GM19372 (cell line): Measurements from ENCODE around the gene LRRC4C.
"Not testable (repeated sequence)": the region's sequence is repeated elsewhere in the genome, so short reads cannot be mapped to it uniquely, and the experiment has no call there.

Experiments used
- ATAC-seq: cut with Tn5 transposase; IDR thresholded peaks from one replicate; pipeline ENCODE4 v1.9.1; 2021; ENCODE audit warnings: mild to moderate bottlenecking, low read depth, moderate library complexity; ENCODE audit not compliant: unreplicated experiment

Gene LRRC4C

GRCh38 chr11:40215556-40215955, 1243.9 kb downstream of the LRRC4C start:
- no peak for ATAC-seq

DNA sequence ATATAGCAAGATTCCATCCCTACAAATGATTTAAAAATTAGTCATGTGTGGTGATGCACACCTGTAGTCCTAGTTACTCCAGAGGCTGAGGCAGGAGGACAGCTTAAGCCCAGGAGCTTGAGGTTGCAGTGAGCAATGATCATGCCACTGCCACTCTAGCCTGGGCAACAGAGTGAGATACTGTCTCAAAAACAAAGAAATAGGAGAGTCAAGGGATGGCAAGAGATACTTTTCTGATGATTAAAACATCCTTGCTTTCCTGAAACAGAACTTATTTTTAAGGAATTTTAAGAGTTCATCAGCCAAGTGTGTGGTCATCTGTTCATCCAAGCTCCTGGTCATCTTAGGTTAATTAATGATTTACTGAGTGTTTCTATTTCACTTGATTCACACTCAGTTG, 1252.0 kb downstream of the LRRC4C start:
- ATAC-seq: no peak

GRCh38 chr11:40204228-40204627, 1255.2 kb downstream of the LRRC4C start:
- ATAC-seq: no peak

DNA sequence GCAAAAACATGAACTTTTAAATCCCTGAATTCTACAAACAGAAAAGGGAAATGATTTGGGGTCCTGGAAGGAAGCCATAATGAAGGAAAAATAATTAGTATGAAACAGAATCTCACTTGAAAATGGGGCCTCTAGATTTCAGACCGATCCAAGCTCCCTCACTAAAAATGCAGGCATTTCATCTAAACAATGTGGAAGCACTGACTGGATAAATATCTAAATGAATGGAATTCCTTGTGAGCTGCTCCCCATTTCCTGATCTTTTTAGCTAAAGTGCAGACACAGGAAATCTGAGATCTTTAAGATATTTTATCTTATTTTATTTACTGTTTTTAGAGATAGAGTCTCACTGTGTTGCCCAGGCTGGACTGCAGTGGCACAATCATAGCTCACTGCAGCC, 1255.8 kb downstream of the LRRC4C start:
- no peak for ATAC-seq

- no peak for ATAC-seq
Measured at GRCh38 chr11:40202589-40203270, 1256.7 kb downstream of the LRRC4C start.

DNA sequence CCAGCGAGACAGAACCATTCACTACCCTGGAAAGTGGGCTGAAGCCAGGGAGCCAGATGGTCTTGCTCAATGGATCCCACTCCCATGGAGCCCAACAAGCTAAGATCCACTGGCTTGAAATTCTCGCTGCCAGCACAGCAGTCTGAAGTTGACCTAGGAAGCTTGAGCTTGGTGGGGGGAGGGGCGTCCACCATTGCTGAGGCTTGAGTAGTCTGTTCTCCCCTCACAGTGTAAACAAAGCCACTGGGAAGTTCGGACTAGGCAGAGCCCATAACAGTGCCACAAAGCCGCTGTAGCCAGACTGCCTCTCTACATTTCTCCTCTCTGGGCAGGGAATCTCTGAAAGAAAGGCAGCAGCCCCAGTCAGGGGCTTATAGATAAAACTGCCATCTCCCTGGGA, 1266.9 kb downstream of the LRRC4C start:
- not testable (repeated sequence) for ATAC-seq

DNA sequence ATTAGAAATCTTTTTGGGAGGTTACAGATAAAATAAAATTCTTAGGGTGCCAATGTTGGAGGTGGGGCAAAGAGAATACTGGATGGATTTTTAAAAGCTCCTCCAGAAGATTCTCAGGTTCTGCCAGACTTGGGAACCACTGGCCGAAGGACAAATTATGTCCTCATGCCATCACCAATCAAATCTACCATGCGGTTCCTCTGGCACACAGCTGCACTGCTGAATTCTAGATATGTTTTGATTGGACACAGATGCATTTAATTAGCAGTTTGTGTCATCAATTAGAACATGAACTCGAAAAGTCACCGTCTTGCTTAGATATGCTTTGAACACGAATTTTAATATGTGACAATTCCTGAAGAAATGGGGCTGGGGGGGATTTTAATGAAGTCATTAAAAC, 1269.2 kb downstream of the LRRC4C start:
- no peak for ATAC-seq

- no peak for ATAC-seq
Measured at GRCh38 chr11:40188848-40189247, 1270.6 kb downstream of the LRRC4C start.

- no peak for ATAC-seq
Measured at GRCh38 chr11:40187295-40187694, 1272.2 kb downstream of the LRRC4C start.

- no peak for ATAC-seq
Measured at GRCh38 chr11:40186437-40187263, 1272.8 kb downstream of the LRRC4C start.

- no peak for ATAC-seq
Measured at GRCh38 chr11:40185793-40186192, 1273.7 kb downstream of the LRRC4C start.

- ATAC-seq: peak; percentile 88
Measured at GRCh38 chr11:40183073-40184064, 1276.1 kb downstream of the LRRC4C start.

- no peak for ATAC-seq
Measured at GRCh38 chr11:40179541-40179940, 1279.9 kb downstream of the LRRC4C start.

DNA sequence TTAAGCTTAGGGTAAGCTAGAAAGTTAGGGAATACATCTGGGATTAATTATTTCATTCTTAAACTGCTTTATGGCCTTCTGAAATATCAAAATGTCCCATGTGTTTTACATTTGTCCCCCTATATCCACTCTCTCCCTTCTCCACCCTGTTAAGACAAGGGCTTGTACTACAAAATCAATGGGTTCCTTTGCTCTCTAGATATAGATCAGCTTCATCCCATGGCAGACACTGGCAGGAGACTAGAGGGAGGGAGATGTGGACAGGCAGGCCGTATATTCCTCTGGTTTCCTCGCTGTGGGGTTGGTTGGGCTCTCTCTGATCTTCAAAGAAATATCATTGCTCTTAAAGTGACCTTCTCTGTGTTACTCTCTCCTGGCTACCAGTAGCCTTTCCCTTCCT, 1281.0 kb downstream of the LRRC4C start:
- no peak for ATAC-seq

- no peak for ATAC-seq
Measured at GRCh38 chr11:40175980-40176379, 1283.5 kb downstream of the LRRC4C start.

DNA sequence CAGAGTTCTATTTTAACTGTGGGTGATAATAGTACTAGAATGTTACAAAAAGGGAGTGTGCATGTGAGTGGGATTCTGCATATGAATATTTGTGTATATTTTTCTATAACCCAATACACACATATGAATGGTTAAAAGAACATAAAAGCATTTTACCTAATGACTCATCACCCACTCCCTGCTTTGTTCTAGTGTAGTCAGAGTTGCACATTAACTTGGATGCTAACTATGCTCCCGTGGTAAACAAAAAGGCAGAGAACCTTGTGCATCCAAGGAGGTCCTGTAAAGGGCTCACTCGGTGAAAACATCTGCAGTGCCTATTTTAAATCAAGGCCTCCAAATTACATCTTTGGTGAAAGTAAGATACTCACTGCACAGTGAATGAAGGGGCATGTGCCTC, 1289.4 kb downstream of the LRRC4C start:
- no peak for ATAC-seq

GRCh38 chr11:40168414-40168813, 1291.0 kb downstream of the LRRC4C start:
- ATAC-seq: peak; percentile 73

DNA sequence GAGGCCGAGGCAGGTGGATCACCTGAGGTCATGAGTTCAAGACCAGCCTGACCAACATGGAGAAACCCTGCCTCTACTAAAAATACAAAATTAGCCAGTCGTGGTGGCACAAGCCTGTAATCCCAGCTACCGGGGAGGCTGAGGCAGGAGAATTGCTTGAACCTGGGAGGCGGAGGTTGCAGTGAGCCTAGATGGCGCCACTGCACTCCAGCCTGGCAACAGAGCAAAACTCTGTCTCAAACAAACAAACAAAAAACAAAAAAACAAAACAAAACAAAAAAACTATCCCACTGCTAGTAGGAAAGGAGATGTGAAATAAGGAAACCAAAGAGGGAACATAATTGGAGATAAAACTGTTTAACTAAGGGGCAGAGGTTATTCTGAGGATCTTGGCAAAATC, 1291.6 kb downstream of the LRRC4C start:
- ATAC-seq: not testable (repeated sequence)

DNA sequence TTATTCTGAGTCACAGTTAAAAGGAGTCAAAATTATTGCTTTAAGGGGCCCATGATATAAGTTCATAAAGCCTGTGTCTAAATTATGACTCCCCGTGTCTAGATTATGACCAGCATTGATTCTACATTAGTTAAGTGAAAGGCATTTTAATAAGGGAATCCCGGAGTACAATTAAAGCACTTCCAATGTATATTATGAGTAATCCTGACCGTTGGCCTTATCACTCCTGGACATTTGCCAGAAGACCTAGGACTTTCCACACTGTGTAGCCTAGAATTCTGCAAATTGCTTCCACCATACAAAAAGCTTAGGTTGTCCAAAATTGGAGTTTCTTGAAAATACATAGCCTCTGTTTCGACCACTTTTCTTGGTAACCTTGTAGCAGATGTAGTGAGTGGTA, 1292.6 kb downstream of the LRRC4C start:
- no peak for ATAC-seq

DNA sequence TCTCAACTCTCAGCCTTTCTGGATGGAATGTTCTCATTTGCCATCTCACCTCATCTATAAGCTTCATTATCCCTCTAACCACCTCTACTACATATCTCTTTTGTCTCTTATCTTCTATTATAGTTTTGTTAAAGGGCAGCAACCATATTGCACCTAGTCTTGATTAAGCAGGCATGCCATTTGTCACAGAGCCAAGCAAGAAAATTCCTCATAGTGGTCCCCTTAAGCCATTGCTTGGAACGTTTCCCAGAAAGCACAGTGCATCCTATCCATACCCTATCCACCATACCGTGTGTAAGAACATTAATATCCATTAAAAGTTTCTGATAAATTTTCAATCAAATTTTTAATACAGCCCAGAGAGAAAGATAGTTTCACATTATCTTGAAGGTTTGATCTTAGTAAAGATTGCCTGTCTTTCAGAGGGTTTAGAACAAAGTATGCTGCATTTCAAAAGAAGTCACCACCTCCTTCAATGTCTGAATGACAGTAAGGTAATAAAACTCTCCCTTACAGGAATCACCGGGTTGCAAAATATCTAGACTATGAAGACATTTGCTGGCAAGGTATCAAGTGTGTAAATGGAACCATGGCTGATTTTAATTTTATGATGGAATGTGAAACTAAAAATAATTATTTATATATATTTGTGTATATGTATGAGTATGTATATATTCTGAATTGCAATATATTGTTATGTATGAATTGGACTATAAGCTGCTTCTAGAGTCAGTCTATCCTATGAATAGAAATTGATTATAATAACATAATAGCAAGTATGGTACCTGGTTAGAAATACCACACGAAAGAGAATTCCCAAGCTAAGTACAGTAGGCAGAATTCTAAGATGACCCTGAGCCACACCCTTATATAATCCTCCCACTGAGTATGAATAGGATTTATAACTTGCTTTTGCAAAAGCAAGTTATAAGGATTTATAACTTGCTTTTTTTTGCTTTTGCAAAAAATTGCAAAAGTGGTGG, 1296.3 kb downstream of the LRRC4C start:
- ATAC-seq: no peak
